Stimulated activated naive CD8-positive, alpha-beta T cell treated with anti-CD3 and anti-CD28 coated beads, Interleukin-15, amount 100 ng/mL, for 72 hours (primary cell): ENCODE results near the gene CA11.

Experiments used
- ATAC-seq: fragments of 150-1000 bp; cut with Tn5 transposase; 2 replicates; pipeline ENCODE4 v1.10.0; 2021; ENCODE audit warnings: mild to moderate bottlenecking, moderate library complexity
- DNase-seq, 2 donors: peaks; one replicate each; pipeline ENCODE4 v3.0.0; 2021 to 2022
- H3K27ac Mint-ChIP-seq, 2 donors: one replicate each; pipeline ENCODE4 v1.8.0; 2022; ENCODE audit warnings: mild to moderate bottlenecking in 2 of 2, mixed read lengths in 2 of 2, moderate library complexity in 2 of 2
- H3K27me3 Mint-ChIP-seq: one replicate; pipeline ENCODE4 v1.8.0; 2022; ENCODE audit warnings: mixed read lengths
- H3K4me1 Mint-ChIP-seq: one replicate; pipeline ENCODE4 v1.8.0; 2022; ENCODE audit warnings: mild to moderate bottlenecking, mixed read lengths
- H3K4me3 Mint-ChIP-seq, 2 donors: one replicate each; pipeline ENCODE4 v1.8.0; 2022; ENCODE audit warnings: mild to moderate bottlenecking in 2 of 2, mixed read lengths in 2 of 2, moderate library complexity in 1 of 2
- H3K9me3 Mint-ChIP-seq, 2 donors: one replicate each; pipeline ENCODE4 v1.8.0; 2022; ENCODE audit warnings: mixed read lengths in 2 of 2

The CA11 gene

GRCh38 chr19:48630296-48631063 is 15.5 kb downstream of the CA11 start:
- Mint-ChIP-seq H3K27ac (no peak overlapping the region), H3K9me3 (no peaks in the 10 kb centered on the region), H3K27me3 (no peaks in the 10 kb centered on the region), H3K4me3 (no peak overlapping the region), H3K4me1 (peaks cover 82% of the 10 kb centered on the region)
- DNase-seq (no peak), ATAC-seq (no peak)

GRCh38 chr19:48629599-48630295 is 16.2 kb downstream of the CA11 start:
- no peaks in the 10 kb centered on the region for H3K27me3 Mint-ChIP-seq
- DNase-seq (peak in 1 of 2 donors; percentile 29), ATAC-seq (no peak)
- H3K4me3 Mint-ChIP-seq: no peak overlapping the region
- H3K4me1 Mint-ChIP-seq: peaks cover 82% of the 10 kb centered on the region
- no peak overlapping the region for H3K27ac Mint-ChIP-seq
- H3K9me3 Mint-ChIP-seq: no peaks in the 10 kb centered on the region

GRCh38 chr19:48629297-48629598 is 16.7 kb downstream of the CA11 start:
- Mint-ChIP-seq H3K9me3 (no peaks in the 10 kb centered on the region), H3K4me3 (no peak overlapping the region), H3K27me3 (no peaks in the 10 kb centered on the region), H3K4me1 (peaks cover 82% of the 10 kb centered on the region), H3K27ac (no peak overlapping the region)
- DNase-seq: no peak
- ATAC-seq: no peak

- H3K9me3 Mint-ChIP-seq: no peaks in the 10 kb centered on the region
- no peak overlapping the region for H3K4me3 Mint-ChIP-seq
- DNase-seq (no peak), ATAC-seq (no peak)
- peaks cover 82% of the 10 kb centered on the region for H3K4me1 Mint-ChIP-seq
- H3K27me3 Mint-ChIP-seq: no peaks in the 10 kb centered on the region
- peak overlapping the region in 1 of 2 donors; percentile 75 for H3K27ac Mint-ChIP-seq
Measured at GRCh38 chr19:48628486-48629296, 17.3 kb downstream of the CA11 start.

GRCh38 chr19:48627865-48628314 is 18.1 kb downstream of the CA11 start:
- no peaks in the 10 kb centered on the region for H3K9me3 Mint-ChIP-seq
- no peak overlapping the region for H3K4me3 Mint-ChIP-seq
- ATAC-seq: no peak
- H3K27ac Mint-ChIP-seq: no peak overlapping the region
- H3K4me1 Mint-ChIP-seq: peaks cover 81% of the 10 kb centered on the region
- no peaks in the 10 kb centered on the region for H3K27me3 Mint-ChIP-seq
- DNase-seq: no peak

- H3K4me1 Mint-ChIP-seq: peaks cover 80% of the 10 kb centered on the region
- peak in 1 of 2 donors; percentile 47 for DNase-seq
- H3K9me3 Mint-ChIP-seq: no peaks in the 10 kb centered on the region
- no peaks in the 10 kb centered on the region for H3K27me3 Mint-ChIP-seq
- peak; percentile 39 for ATAC-seq
- H3K4me3 Mint-ChIP-seq: peak overlapping the region in 1 of 2 donors; percentile 38
- H3K27ac Mint-ChIP-seq: peak overlapping the region in 1 of 2 donors; percentile 39
Measured at GRCh38 chr19:48627201-48627864, 18.7 kb downstream of the CA11 start.

- H3K27ac Mint-ChIP-seq: no peak overlapping the region
- DNase-seq (no peak), ATAC-seq (no peak)
- H3K27me3 Mint-ChIP-seq: no peaks in the 10 kb centered on the region
- H3K9me3 Mint-ChIP-seq: no peaks in the 10 kb centered on the region
- peak overlapping the region in 1 of 2 donors; percentile 51 for H3K4me3 Mint-ChIP-seq
- peaks cover 89% of the 10 kb centered on the region for H3K4me1 Mint-ChIP-seq
Measured at GRCh38 chr19:48625891-48626327, 20.1 kb downstream of the CA11 start.

GRCh38 chr19:48624791-48625723 is 20.9 kb downstream of the CA11 start:
- Mint-ChIP-seq H3K4me3 (peak overlapping the region; percentile 92 to 94), H3K4me1 (peaks cover 86% of the 10 kb centered on the region), H3K9me3 (no peaks in the 10 kb centered on the region), H3K27ac (peak overlapping the region; percentile 36 to 60), H3K27me3 (no peaks in the 10 kb centered on the region)
- no peak for DNase-seq
- no peak for ATAC-seq

- H3K4me1 Mint-ChIP-seq: peaks cover 85% of the 10 kb centered on the region
- peak overlapping the region; percentile 92 to 94 for H3K4me3 Mint-ChIP-seq
- H3K9me3 Mint-ChIP-seq: no peaks in the 10 kb centered on the region
- ATAC-seq: peak; percentile 81
- peak overlapping the region; percentile 95 to 96 for H3K27ac Mint-ChIP-seq
- H3K27me3 Mint-ChIP-seq: no peaks in the 10 kb centered on the region
- DNase-seq: peak; percentile 98
Measured at GRCh38 chr19:48624067-48624594, 21.9 kb downstream of the CA11 start.

GRCh38 chr19:48623556-48624066 is 22.4 kb downstream of the CA11 start:
- H3K27me3 Mint-ChIP-seq: no peaks in the 10 kb centered on the region
- DNase-seq (no peak), ATAC-seq (no peak)
- H3K9me3 Mint-ChIP-seq: no peaks in the 10 kb centered on the region
- peak overlapping the region; percentile 95 to 96 for H3K27ac Mint-ChIP-seq
- peak overlapping the region; percentile 92 to 94 for H3K4me3 Mint-ChIP-seq
- peaks cover 83% of the 10 kb centered on the region for H3K4me1 Mint-ChIP-seq

- H3K4me3 Mint-ChIP-seq: peak overlapping the region; percentile 89 to 94
- DNase-seq (no peak), ATAC-seq (no peak)
- no peaks in the 10 kb centered on the region for H3K27me3 Mint-ChIP-seq
- H3K27ac Mint-ChIP-seq: peak overlapping the region; percentile 98 to 100
- no peaks in the 10 kb centered on the region for H3K9me3 Mint-ChIP-seq
- peaks cover 83% of the 10 kb centered on the region for H3K4me1 Mint-ChIP-seq
Measured at GRCh38 chr19:48619692-48620585, 26.0 kb downstream of the CA11 start.

- peaks cover 81% of the 10 kb centered on the region for H3K4me1 Mint-ChIP-seq
- H3K9me3 Mint-ChIP-seq: no peaks in the 10 kb centered on the region
- no peaks in the 10 kb centered on the region for H3K27me3 Mint-ChIP-seq
- H3K4me3 Mint-ChIP-seq: peak within 1 kb of the TSS; percentile 89 to 94
- DNase-seq: peak; percentile 96 to 99
- peak; percentile 91 for ATAC-seq
- H3K27ac Mint-ChIP-seq: peak within 1 kb of the TSS; percentile 98 to 100
Measured at GRCh38 chr19:48618916-48619691, 26.9 kb downstream of the CA11 start, which contains the start of the genes RPL18 and SPHK2. Gene RPL18 (minus strand): TSS chr19:48619178. CDS start chr19:48619143, 35 bp downstream. Gene SPHK2 (plus strand): TSS chr19:48619506. CDS start chr19:48620515, 1,009 bp downstream.
